Parathyroid adenoma (tissue), 2 donors: ENCODE measurements around the gene SLC7A6OS.

ENCODE experiments used
- H2AFZ ChIP-seq: fragments of 300-600 bp; sonication (generic); one replicate; pipeline ENCODE4 v1.7.0; 2017; ENCODE audit warnings: antibody characterized with exemption, mild to moderate bottlenecking
- H3K27ac ChIP-seq: fragments of 300-600 bp; sonication (generic); one replicate; pipeline ENCODE4 v1.7.0; 2017
- H3K27me3 ChIP-seq: fragments of 300-600 bp; sonication (generic); one replicate; pipeline ENCODE4 v1.7.0; 2017; ENCODE audit warnings: low read length; ENCODE audit not compliant: control insufficient read depth, insufficient read depth
- H3K36me3 ChIP-seq: fragments of 300-600 bp; sonication (generic); one replicate; pipeline ENCODE4 v1.7.0; 2017; ENCODE audit warnings: low read length; ENCODE audit not compliant: control insufficient read depth, insufficient read depth
- H3K4me1 ChIP-seq: fragments of 300-600 bp; sonication (generic); one replicate; pipeline ENCODE4 v1.7.0; 2017; ENCODE audit warnings: control low read depth
- H3K4me2 ChIP-seq: fragments of 300-600 bp; sonication (generic); one replicate; pipeline ENCODE4 v1.7.0; 2017; ENCODE audit warnings: low read length
- H3K4me3 ChIP-seq: fragments of 300-600 bp; sonication (generic); one replicate; pipeline ENCODE4 v1.7.0; 2017; ENCODE audit warnings: low read depth, low read length
- H3K79me2 ChIP-seq: fragments of 300-600 bp; sonication (generic); one replicate; pipeline ENCODE4 v1.7.0; 2017; ENCODE audit warnings: control low read depth
- H3K9ac ChIP-seq: fragments of 300-600 bp; sonication (generic); one replicate; pipeline ENCODE4 v1.7.0; 2017; ENCODE audit warnings: mild to moderate bottlenecking
- H3K9me3 ChIP-seq: fragments of 300-600 bp; sonication (generic); one replicate; pipeline ENCODE4 v1.7.0; 2017; ENCODE audit warnings: low read length; ENCODE audit not compliant: control insufficient read depth
- CTCF ChIP-seq: fragments of 300-600 bp; sonication (generic); IDR thresholded peaks from one replicate; pipeline ENCODE4 v1.7.0; 2017; ENCODE audit warnings: antibody characterized with exemption, mild to moderate bottlenecking
- donor health status: primary hyperparathyroidism.

The SLC7A6OS gene

DNA sequence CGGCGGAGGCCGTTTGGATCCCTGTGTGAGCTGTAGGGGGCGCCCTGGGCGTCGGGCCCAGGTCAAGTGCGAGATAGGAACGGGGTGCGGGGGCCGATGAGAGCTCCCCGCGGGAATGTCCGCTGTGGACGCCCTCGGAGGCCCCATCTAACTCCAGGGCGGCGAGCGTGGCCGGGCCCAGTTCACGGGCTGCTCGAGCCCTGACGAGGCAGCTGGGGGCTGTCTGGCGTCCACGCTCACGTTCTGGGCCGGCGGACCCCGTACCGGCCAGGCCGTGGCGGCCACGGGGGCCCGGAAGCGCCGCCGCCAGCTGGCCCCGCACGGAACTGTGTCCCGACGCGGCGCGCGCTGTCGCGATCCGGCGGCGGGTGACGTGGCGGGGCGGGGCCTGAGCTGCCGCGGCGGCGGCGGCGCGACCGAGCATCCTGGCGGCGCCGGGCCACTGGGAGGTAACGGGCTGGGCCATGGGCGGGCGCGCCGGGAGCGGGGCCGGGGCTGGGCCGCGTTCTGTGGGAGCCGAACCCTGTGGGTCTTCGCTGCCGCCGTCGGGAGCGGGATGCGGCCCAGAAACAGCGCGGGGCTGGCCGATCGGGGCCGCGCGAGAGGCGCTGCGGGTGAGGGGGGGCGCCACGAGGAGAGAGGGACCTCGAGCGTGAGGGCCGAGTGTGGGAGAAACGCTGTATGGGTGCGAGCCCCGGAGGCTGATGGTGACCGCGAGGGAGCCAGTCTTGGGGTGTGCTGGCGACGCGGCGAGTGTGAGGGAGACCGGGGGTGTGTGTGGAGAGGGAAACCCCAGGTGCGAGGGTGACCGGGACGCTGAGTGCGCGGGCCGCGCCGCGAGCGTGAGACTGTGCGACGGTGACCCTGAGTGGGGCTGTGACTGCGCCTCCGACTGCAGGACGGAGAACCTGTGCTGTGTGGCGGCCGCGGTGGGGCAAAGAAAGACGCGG lies 46.3 kb downstream of the SLC7A6OS start, which contains the start of gene SLC7A6:
SLC7A6 (plus strand) TSS at position 399 of the 950 bp plus-strand sequence. CDS start 10,201 bp downstream, outside the sequence.
- Histone ChIP-seq H3K9ac (peak within 1 kb of the TSS; percentile 50), H3K4me1 (peaks cover 9% of the 10 kb centered on the region), H3K4me2 (peak within 1 kb of the TSS; percentile 64), H3K36me3 (no peaks in the 10 kb centered on the region), H3K79me2 (peaks cover 3% of the 10 kb centered on the region), H3K9me3 (no peaks in the 10 kb centered on the region), H3K27me3 (no peaks in the 10 kb centered on the region), H3K27ac (peak within 1 kb of the TSS; percentile 66), H2AFZ (peak within 1 kb of the TSS; percentile 97), H3K4me3 (peak within 1 kb of the TSS; percentile 58)
- peak; percentile 72 for TF ChIP-seq CTCF

GRCh38 chr16:68263559-68264127 lies 47.1 kb downstream of the SLC7A6OS start:
- peak overlapping the region; percentile 50 for H3K9ac ChIP-seq
- peaks cover 3% of the 10 kb centered on the region for H3K79me2 ChIP-seq

GRCh38 chr16:68259007-68259825 lies 51.5 kb downstream of the SLC7A6OS start:
- H3K4me1 ChIP-seq = peaks cover 23% of the 10 kb centered on the region
- H3K27ac ChIP-seq = peak overlapping the region; percentile 58
- no peaks in the 10 kb centered on the region for H3K27me3 ChIP-seq
- H2AFZ ChIP-seq = no peak overlapping the region
- H3K4me3 ChIP-seq = no peak overlapping the region
- peaks cover 3% of the 10 kb centered on the region for H3K79me2 ChIP-seq
- peak; percentile 9 for TF ChIP-seq CTCF
- H3K9ac ChIP-seq = no peak overlapping the region
- no peaks in the 10 kb centered on the region for H3K36me3 ChIP-seq
- H3K9me3 ChIP-seq = no peaks in the 10 kb centered on the region
- no peak overlapping the region for H3K4me2 ChIP-seq

More at GRCh38 chr16:68263559-68264127, 47.1 kb downstream of the SLC7A6OS start:
- Histone ChIP-seq H3K9me3 (no peaks in the 10 kb centered on the region), H3K27ac (peak overlapping the region; percentile 57), H3K36me3 (no peaks in the 10 kb centered on the region), H3K4me2 (peak overlapping the region; percentile 64), H2AFZ (peak overlapping the region; percentile 97), H3K4me3 (peak overlapping the region; percentile 56), H3K4me1 (peaks cover 13% of the 10 kb centered on the region), H3K27me3 (no peaks in the 10 kb centered on the region)
- no peak for TF ChIP-seq CTCF

DNA sequence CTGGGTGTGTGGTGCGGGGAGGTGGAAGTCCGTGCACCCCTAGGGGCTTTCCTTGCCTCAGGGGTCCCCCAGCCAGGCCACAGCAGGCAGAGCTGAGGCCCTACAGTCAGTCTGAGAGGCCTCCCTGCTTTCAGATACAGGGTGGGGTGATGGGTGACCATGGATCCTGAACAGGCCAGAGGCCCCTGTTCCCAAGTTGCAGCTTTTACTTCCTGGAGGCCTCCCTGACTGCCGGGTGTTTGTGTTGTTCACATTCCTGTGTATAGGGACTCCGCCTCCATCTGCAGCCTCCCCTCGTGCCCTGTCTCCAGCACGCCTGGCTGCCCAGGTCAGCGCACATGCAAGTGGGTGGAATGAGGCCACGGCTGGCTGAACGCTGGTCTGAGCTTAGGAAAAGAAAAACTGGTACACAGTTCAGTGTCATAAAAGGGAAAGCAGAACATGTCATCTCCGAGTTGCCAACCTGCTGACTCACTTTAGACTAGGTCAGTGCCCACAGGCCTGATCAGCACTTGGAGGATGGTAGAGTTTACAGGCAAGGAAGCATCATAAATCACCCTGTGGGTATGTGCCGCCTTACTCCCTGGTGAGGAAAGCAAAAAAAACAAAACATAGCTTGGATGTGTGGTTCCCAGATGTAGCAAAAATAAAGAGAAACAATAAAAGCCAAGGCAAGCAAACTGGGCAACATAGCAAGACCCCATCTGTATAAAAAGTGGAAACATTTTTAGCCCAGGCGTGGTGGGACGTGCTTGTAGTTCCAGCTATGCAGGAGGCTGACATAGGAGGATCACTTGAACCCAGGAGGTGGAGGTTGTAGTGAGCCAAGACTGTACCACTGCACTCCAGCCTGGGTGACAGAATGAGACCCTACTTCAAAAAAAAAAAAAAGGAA lies 52.6 kb downstream of the SLC7A6OS start:
- H3K79me2 ChIP-seq = peaks cover 3% of the 10 kb centered on the region
- H3K27me3 ChIP-seq = no peaks in the 10 kb centered on the region
- no peaks in the 10 kb centered on the region for H3K36me3 ChIP-seq
- no peak for TF ChIP-seq CTCF
- peaks cover 19% of the 10 kb centered on the region for H3K4me1 ChIP-seq
- no peaks in the 10 kb centered on the region for H3K9me3 ChIP-seq
- H3K4me2 ChIP-seq = no peak overlapping the region
- peak overlapping the region; percentile 65 for H2AFZ ChIP-seq
- H3K9ac ChIP-seq = no peak overlapping the region
- no peak overlapping the region for H3K4me3 ChIP-seq
- peak overlapping the region; percentile 58 for H3K27ac ChIP-seq
